ENCODE data around the gene SNX21.

The SNX21 gene

GRCh38 chr20:45821947-45822346, 11.7 kb upstream of the SNX21 start:
- CTCF ChIA-PET = no interaction called here

GRCh38 chr20:45822857-45823256, 10.7 kb upstream of the SNX21 start:
- ChIA-PET CTCF (interaction anchor here (0.6 to 1.2 kb wide), 3 partner anchors 9 to 139 kb away, joined by 3 to 4 read pairs (median 3); no protein-coding TSS in a partner anchor), POLR2A (ENCODE audit: low non-redundant PET) (interaction anchor here (0.5 kb wide), 1 partner anchor 33 kb away, joined by 4 read pairs; no protein-coding TSS in a partner anchor)
- peak; percentile 49 for DNase-seq (ENCODE audit: low spot score)
- no peak overlapping the region for H3K27ac ChIP-seq
- no peak for TF ChIP-seq CTCF (conservative IDR thresholded peaks at IDR 0.05; ENCODE audit: low read depth)

More at GRCh38 chr20:45821947-45822346, 11.7 kb upstream of the SNX21 start:
- no peak for TF ChIP-seq CTCF (conservative IDR thresholded peaks at IDR 0.05; ENCODE audit: low read depth)
- POLR2A ChIA-PET (ENCODE audit: low non-redundant PET) = interaction anchor here (0.5 kb wide), 1 partner anchor 34 kb away, joined by 4 read pairs; no protein-coding TSS in a partner anchor
- H3K27ac ChIP-seq = no peak overlapping the region
- DNase-seq (ENCODE audit: low spot score) = no peak

GRCh38 chr20:45823949-45824835, 9.4 kb upstream of the SNX21 start:
- peak; percentile 46 for DNase-seq (ENCODE audit: low spot score)
- POLR2A ChIA-PET (ENCODE audit: low non-redundant PET) = interaction anchor here (0.6 to 1.2 kb wide), 3 partner anchors 9 to 32 kb away, joined by 3 to 4 read pairs (median 4); partner anchors contain the start of gene SNX21

GRCh38 chr20:45826381-45827019, 7.1 kb upstream of the SNX21 start:
- TF ChIP-seq CTCF (conservative IDR thresholded peaks at IDR 0.05; ENCODE audit: low read depth) = no peak
- POLR2A ChIA-PET (ENCODE audit: low non-redundant PET) = interaction anchor here (0.7 kb wide), 1 partner anchor 22 kb away, joined by 3 read pairs; no protein-coding TSS in a partner anchor
- CTCF ChIA-PET = interaction anchor here (0.5 to 0.6 kb wide), 3 partner anchors 142 to 326 kb away, joined by 3 to 4 read pairs (median 3); no protein-coding TSS in a partner anchor
- DNase-seq (ENCODE audit: low spot score) = no peak
- H3K27ac ChIP-seq = peak overlapping the region; percentile 2

More at GRCh38 chr20:45823949-45824835, 9.4 kb upstream of the SNX21 start:
- H3K27ac ChIP-seq = no peak overlapping the region
- CTCF ChIA-PET = interaction anchor here (0.6 to 1.2 kb wide), 4 partner anchors 16 to 130 kb away, joined by 3 to 7 read pairs (median 4); no protein-coding TSS in a partner anchor
- TF ChIP-seq CTCF (conservative IDR thresholded peaks at IDR 0.05; ENCODE audit: low read depth) = no peak; the same call in 1 of the 2 replicates

- no peak for TF ChIP-seq CTCF (conservative IDR thresholded peaks at IDR 0.05; ENCODE audit: low read depth)
- ChIA-PET CTCF (no interaction called here), POLR2A (ENCODE audit: low non-redundant PET) (interaction anchor here (0.7 to 0.9 kb wide), 3 partner anchors 22 to 657 kb away, joined by 3 to 4 read pairs (median 3); no protein-coding TSS in a partner anchor)
- no peak for DNase-seq (ENCODE audit: low spot score)
- peak within 1 kb of the TSS; percentile 2 for H3K27ac ChIP-seq
Measured at GRCh38 chr20:45827030-45827652, 6.5 kb upstream of the SNX21 start, which contains the start of gene TNNC2. TSS of gene TNNC2 (minus strand) at chr20:45827312. CDS start at chr20:45827248, 64 bp downstream.

Data from RWPE1 (cell line).